Measurements from ENCODE around the gene LRCH4. TPM values are rescaled to one million over a fixed set of nuclear protein-coding genes. Genes with fewer than 3 reads are reported as not detected.

LRCH4 gene
- total and polyA plus RNA-seq, 2 of the 13 experiments (the other 11 are each of a cell fraction or from before 2014, with no cell fraction given): 7.0 to 9.3 TPM

DNA sequence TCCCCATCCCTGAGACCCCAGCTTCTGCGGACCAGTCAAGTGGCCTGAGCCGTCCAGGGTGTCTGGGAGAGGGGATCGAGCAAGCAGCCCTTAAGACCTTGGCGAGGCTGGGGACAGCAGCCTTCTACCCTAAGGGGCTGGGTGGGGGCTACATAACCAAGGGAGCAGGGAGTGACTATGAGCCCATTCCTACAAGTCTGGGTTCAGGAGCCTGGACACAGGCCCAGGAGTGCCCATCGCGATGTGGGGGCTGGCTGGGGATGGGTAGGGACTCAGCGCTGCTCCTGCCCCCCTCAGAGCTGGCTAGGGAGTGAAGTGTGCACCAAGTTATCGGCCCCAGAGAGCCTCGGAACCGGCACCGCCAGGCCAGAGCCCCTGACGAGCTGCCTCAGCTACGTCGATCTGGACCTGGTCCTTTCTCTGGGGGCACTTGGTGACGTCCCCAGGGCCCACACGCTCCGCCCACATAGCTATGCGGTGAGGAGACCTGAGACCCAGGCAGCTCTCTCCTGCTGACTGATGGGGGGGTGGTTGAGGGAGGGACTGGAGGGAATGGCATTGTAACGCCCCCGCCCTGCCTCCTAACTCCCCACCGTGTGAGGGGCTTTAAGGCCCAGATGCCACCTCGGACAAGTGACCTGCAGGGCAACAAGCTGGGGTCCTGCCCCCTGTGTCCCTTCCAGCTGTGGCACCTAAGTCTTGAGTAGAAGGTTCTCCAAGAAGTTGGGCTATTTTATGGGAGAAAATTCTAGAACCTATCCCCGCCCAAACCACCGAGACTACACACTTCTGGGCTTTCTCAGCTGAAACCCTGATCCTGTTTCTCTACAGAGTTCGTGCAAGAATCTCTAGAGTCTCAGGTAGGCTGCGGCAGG, 14.7 kb downstream of the LRCH4 start (continued):
- no peak for TF ChIP-seq ZFP36 (IDR thresholded peaks at IDR 0.05; ENCODE audit: borderline replicate concordance, low read depth, low read length, partially characterized antibody)
- 0 out of 2 replicates have a peak, but pooled peaks have one; percentile 41 for TF ChIP-seq ZNF160 (CRISPR knock-in tag; IDR thresholded peaks at IDR 0.05)
- TF ChIP-seq, protein P1, sequence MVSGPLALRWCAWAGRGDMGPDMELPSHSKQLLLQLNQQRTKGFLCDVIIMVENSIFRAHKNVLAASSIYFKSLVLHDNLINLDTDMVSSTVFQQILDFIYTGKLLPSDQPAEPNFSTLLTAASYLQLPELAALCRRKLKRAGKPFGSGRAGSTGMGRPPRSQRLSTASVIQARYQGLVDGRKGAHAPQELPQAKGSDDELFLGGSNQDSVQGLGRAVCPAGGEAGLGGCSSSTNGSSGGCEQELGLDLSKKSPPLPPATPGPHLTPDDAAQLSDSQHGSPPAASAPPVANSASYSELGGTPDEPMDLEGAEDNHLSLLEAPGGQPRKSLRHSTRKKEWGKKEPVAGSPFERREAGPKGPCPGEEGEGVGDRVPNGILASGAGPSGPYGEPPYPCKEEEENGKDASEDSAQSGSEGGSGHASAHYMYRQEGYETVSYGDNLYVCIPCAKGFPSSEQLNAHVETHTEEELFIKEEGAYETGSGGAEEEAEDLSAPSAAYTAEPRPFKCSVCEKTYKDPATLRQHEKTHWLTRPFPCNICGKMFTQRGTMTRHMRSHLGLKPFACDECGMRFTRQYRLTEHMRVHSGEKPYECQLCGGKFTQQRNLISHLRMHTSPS (CRISPR knock-in tag; IDR thresholded peaks at IDR 0.05; ENCODE audit: low read depth): peak; percentile 34; the same call in 1 of the 2 replicates
- peak; percentile 52; the same call in 1 of the 2 replicates for TF ChIP-seq RAD21 (CRISPR knock-in tag; IDR thresholded peaks at IDR 0.05)
- TF ChIP-seq CHCHD3 (CRISPR knock-in tag; IDR thresholded peaks at IDR 0.05): no peak
- TF ChIP-seq, protein P2, sequence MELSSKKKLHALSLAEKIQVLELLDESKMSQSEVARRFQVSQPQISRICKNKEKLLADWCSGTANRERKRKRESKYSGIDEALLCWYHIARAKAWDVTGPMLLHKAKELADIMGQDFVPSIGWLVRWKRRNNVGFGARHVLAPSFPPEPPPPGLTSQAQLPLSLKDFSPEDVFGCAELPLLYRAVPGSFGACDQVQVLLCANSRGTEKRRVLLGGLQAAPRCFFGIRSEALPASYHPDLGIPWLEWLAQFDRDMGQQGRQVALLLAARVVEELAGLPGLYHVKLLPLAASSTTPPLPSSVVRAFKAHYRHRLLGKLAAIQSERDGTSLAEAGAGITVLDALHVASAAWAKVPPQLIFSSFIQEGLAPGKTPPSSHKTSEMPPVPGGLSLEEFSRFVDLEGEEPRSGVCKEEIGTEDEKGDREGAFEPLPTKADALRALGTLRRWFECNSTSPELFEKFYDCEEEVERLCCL (CRISPR knock-in tag; IDR thresholded peaks at IDR 0.05; ENCODE audit: borderline replicate concordance): no peak
- peak; percentile 62 for TF ChIP-seq PAF1 (CRISPR knock-in tag; IDR thresholded peaks at IDR 0.05)
- 0 out of 2 replicates have a peak, but pooled peaks have one; percentile 31 for TF ChIP-seq ZNF468 (CRISPR knock-in tag; IDR thresholded peaks at IDR 0.05)
- no peak for TF ChIP-seq BRCA1 (CRISPR knock-in tag; IDR thresholded peaks at IDR 0.05)
- peak; percentile 75 for TF ChIP-seq CAMTA2 (CRISPR knock-in tag; IDR thresholded peaks at IDR 0.05; ENCODE audit: borderline replicate concordance)
- TF ChIP-seq, protein P3, sequence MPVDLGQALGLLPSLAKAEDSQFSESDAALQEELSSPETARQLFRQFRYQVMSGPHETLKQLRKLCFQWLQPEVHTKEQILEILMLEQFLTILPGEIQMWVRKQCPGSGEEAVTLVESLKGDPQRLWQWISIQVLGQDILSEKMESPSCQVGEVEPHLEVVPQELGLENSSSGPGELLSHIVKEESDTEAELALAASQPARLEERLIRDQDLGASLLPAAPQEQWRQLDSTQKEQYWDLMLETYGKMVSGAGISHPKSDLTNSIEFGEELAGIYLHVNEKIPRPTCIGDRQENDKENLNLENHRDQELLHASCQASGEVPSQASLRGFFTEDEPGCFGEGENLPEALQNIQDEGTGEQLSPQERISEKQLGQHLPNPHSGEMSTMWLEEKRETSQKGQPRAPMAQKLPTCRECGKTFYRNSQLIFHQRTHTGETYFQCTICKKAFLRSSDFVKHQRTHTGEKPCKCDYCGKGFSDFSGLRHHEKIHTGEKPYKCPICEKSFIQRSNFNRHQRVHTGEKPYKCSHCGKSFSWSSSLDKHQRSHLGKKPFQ (CRISPR knock-in tag; IDR thresholded peaks at IDR 0.05; ENCODE audit: insufficient replicate concordance): peak; percentile 32
- TF ChIP-seq, protein P4, sequence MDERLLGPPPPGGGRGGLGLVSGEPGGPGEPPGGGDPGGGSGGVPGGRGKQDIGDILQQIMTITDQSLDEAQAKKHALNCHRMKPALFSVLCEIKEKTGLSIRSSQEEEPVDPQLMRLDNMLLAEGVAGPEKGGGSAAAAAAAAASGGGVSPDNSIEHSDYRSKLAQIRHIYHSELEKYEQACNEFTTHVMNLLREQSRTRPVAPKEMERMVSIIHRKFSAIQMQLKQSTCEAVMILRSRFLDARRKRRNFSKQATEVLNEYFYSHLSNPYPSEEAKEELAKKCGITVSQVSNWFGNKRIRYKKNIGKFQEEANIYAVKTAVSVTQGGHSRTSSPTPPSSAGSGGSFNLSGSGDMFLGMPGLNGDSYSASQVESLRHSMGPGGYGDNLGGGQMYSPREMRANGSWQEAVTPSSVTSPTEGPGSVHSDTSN (CRISPR knock-in tag; IDR thresholded peaks at IDR 0.05): no peak
- 0 out of 2 replicates have a peak, but pooled peaks have one; percentile 41 for TF ChIP-seq ZNF333 (CRISPR knock-in tag; IDR thresholded peaks at IDR 0.05; ENCODE audit: borderline replicate concordance)
- TF ChIP-seq KLF13 (CRISPR knock-in tag; IDR thresholded peaks at IDR 0.05): no peak
- TF ChIP-seq ZNF441 (CRISPR knock-in tag; IDR thresholded peaks at IDR 0.05; ENCODE audit: borderline replicate concordance): 0 out of 2 replicates have a peak, but pooled peaks have one; percentile 5
- TF ChIP-seq CCAR2 (optimal IDR thresholded peaks at IDR 0.05; ENCODE audit: low read depth, low read length): no peak
- TF ChIP-seq, protein P5, sequence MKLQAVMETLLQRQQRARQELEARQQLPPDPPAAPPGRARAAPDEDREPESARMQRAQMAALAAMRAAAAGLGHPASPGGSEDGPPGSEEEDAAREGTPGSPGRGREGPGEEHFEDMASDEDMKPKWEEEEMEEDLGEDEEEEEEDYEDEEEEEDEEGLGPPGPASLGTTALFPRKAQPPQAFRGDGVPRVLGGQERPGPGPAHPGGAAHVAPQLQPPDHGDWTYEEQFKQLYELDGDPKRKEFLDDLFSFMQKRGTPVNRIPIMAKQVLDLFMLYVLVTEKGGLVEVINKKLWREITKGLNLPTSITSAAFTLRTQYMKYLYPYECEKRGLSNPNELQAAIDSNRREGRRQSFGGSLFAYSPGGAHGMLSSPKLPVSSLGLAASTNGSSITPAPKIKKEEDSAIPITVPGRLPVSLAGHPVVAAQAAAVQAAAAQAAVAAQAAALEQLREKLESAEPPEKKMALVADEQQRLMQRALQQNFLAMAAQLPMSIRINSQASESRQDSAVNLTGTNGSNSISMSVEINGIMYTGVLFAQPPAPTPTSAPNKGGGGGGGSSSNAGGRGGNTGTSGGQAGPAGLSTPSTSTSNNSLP (IDR thresholded peaks at IDR 0.05; ENCODE audit: low read depth, low read length): no peak
- peak; percentile 80; the same call in 1 of the 2 replicates for TF ChIP-seq ARID2 (CRISPR knock-in tag; IDR thresholded peaks at IDR 0.05; ENCODE audit: borderline replicate concordance)

All from HepG2 (cell line).